AG09319 (cell line): Measurements from ENCODE around the gene OR1E1.
"Not testable (repeated sequence)": the region's sequence is repeated elsewhere in the genome, so short reads cannot be mapped to it uniquely, and the experiment has no call there.

Experiments used
- DNase-seq: peaks from one replicate; pipeline ENCODE4 v3.0.0-alpha.2; 2010; ENCODE audit warnings: low read depth; ENCODE audit errors: extremely low read depth
- CTCF ChIP-seq: IDR thresholded peaks from 2 replicates; pipeline ENCODE4 v1.5.1; 2011; ENCODE audit warnings: low read depth, mild to moderate bottlenecking, inconsistent platforms, low read length, moderate library complexity

OR1E1 gene

GRCh38 chr17:3398310-3398709, at the start of gene OR1E1:
TSS of gene OR1E1 (minus strand) at chr17:3398410. CDS start at chr17:3398410, 0 bp downstream.
- DNase-seq = no peak
- TF ChIP-seq CTCF = no peak

GRCh38 chr17:3447625-3448024, 49.4 kb upstream of the OR1E1 start:
- DNase-seq = no peak
- no peak for TF ChIP-seq CTCF

- no peak for DNase-seq
- TF ChIP-seq CTCF = no peak
Measured at GRCh38 chr17:3440451-3440850, 42.2 kb upstream of the OR1E1 start.

GRCh38 chr17:3438368-3438767, 40.2 kb upstream of the OR1E1 start:
- no peak for TF ChIP-seq CTCF
- DNase-seq = no peak

GRCh38 chr17:3433741-3434140, 35.5 kb upstream of the OR1E1 start, which contains the start of gene OR1E2:
TSS of gene OR1E2 (minus strand) at chr17:3433841. CDS start at chr17:3433841, 0 bp downstream.
- no peak for TF ChIP-seq CTCF
- DNase-seq = no peak

GRCh38 chr17:3433215-3433614, 35.0 kb upstream of the OR1E1 start:
- not testable (repeated sequence) for DNase-seq

GRCh38 chr17:3418222-3418621, 20.0 kb upstream of the OR1E1 start:
- no peak for TF ChIP-seq CTCF
- DNase-seq = no peak

GRCh38 chr17:3415610-3416009, 17.4 kb upstream of the OR1E1 start:
- DNase-seq = no peak
- TF ChIP-seq CTCF = no peak

GRCh38 chr17:3412216-3412615, 14.0 kb upstream of the OR1E1 start:
- not testable (repeated sequence) for DNase-seq
